OCI-LY3 (cell line): ENCODE results near the gene MEPE.

ENCODE experiments used
- CTCF ChIP-seq: fragments of 200-600, 300-600 bp; sonication (generic); IDR thresholded peaks from 2 replicates; pipeline ENCODE4 v1.5.1; 2014; ENCODE audit warnings: antibody characterized with exemption, low read length, low read depth
- EZH2phosphoT487 ChIP-seq: fragments of 200-600 bp; shearing (Covaris generic); IDR thresholded peaks from 2 replicates; pipeline ENCODE4 v1.6.1; 2018; ENCODE audit warnings: antibody characterized with exemption, mixed run types, low read depth

DNA sequence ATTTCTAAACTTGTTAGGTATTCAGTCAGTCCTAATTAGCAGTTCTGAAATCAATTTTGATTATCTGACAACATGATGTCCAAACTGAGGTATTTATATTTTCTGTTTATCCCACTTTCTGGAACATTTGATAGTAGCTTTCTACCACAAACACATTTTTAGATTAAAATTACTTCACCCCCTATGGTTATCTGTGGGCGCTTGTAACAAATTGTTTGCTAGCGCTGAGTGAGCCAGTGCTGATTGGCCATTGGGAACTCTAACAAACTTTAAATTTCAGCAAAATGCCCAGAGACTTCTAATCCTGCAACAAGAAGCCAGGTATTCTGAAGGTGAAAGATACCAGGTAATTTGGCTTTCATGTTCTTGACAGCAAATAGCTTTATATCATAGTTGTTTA is at the start of gene MEPE:
- no peak for TF ChIP-seq CTCF
- TF ChIP-seq EZH2phosphoT487, result no peak
